Neural cell (in vitro differentiated cells): ENCODE data around the gene AGPAT4.

Experiments used
- EP300 ChIP-seq: fragments of 450-650 bp; conservative IDR thresholded peaks from 2 replicates; pipeline ENCODE4 v1.6.1; 2014; ENCODE audit warnings: antibody characterized with exemption, mild to moderate bottlenecking, moderate library complexity; ENCODE audit not compliant: poor library complexity, severe bottlenecking
- RAD21 ChIP-seq: fragments of 450-650 bp; conservative IDR thresholded peaks from 2 replicates; pipeline ENCODE4 v1.6.1; 2014; ENCODE audit warnings: antibody characterized with exemption, mild to moderate bottlenecking, moderate library complexity
- TF ChIP-seq, protein P1 (sequence below): fragments of 450-650 bp; IDR thresholded peaks from 2 replicates; pipeline ENCODE4 v1.5.1; 2014; ENCODE audit warnings: antibody characterized with exemption, mild to moderate bottlenecking, moderate library complexity; ENCODE audit not compliant: poor library complexity, severe bottlenecking

DNA sequence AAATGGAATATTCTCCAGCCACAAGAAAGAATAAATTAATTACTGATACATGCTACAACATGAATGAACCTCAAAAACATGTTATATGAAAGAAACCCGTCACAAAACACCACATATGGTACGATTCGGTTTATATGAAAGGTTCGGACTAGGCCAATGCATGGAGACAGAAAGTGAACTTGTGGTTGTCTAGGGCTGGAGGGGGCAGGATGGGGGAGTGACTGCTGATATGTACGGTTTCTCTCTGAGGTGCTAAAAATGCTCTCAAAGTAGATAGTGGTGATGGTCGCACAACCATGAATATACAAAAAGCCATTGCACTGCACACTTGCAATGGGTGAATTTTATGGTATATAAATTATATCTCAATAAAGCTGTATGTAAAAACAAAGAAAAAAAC, 18.3 kb downstream of the AGPAT4 start:
- TF ChIP-seq EP300 (no peak), RAD21 (no peak)
- TF ChIP-seq, protein P1, sequence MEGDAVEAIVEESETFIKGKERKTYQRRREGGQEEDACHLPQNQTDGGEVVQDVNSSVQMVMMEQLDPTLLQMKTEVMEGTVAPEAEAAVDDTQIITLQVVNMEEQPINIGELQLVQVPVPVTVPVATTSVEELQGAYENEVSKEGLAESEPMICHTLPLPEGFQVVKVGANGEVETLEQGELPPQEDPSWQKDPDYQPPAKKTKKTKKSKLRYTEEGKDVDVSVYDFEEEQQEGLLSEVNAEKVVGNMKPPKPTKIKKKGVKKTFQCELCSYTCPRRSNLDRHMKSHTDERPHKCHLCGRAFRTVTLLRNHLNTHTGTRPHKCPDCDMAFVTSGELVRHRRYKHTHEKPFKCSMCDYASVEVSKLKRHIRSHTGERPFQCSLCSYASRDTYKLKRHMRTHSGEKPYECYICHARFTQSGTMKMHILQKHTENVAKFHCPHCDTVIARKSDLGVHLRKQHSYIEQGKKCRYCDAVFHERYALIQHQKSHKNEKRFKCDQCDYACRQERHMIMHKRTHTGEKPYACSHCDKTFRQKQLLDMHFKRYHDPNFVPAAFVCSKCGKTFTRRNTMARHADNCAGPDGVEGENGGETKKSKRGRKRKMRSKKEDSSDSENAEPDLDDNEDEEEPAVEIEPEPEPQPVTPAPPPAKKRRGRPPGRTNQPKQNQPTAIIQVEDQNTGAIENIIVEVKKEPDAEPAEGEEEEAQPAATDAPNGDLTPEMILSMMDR = no peak
